Liver (tissue), 9 donors: Measurements from ENCODE around the gene SLC44A1. TPM values are rescaled to one million over a fixed set of nuclear protein-coding genes. Genes with fewer than 3 reads are reported as not detected.
"Not testable (repeated sequence)": the region's sequence is repeated elsewhere in the genome, so short reads cannot be mapped to it uniquely, and the experiment has no call there.

Experiments used
- DNase-seq: peaks from one replicate; pipeline ENCODE4 v3.0.0-alpha.2; 2017; ENCODE audit warnings: low spot score
- H3K27ac ChIP-seq, 2 donors: one replicate each; pipeline ENCODE4 v1.7.0; 2013; ENCODE audit warnings: inconsistent platforms in 2 of 2, low read length in 2 of 2, control low read depth in 1 of 2, low read depth in 1 of 2, mild to moderate bottlenecking in 1 of 2
- H3K27me3 ChIP-seq, 4 donors: one replicate each; pipeline versions ENCODE4 v1.6.1 to v1.7.0; 2013; ENCODE audit warnings: low read length in 3 of 4, inconsistent platforms in 1 of 4, mild to moderate bottlenecking in 1 of 4, moderate library complexity in 1 of 4; ENCODE audit not compliant: control insufficient read depth in 4 of 4, insufficient read depth in 4 of 4
- H3K36me3 ChIP-seq, 4 donors: one replicate each; pipeline versions ENCODE4 v1.6.1 to v1.7.0; 2013; ENCODE audit warnings: low read length in 3 of 4, mild to moderate bottlenecking in 3 of 4, low read depth in 1 of 4, moderate library complexity in 1 of 4; ENCODE audit not compliant: control insufficient read depth in 4 of 4, insufficient read depth in 3 of 4
- H3K4me1 ChIP-seq, 4 donors: one replicate each; pipeline versions ENCODE4 v1.6.1 to v1.7.0; 2013; ENCODE audit warnings: low read length in 3 of 4, mild to moderate bottlenecking in 3 of 4, moderate library complexity in 1 of 4; ENCODE audit not compliant: control insufficient read depth in 4 of 4, insufficient read depth in 4 of 4
- H3K4me3 ChIP-seq, 3 donors: one replicate each; pipeline versions ENCODE4 v1.6.1 to v1.7.0; 2013; ENCODE audit warnings: low read length in 3 of 3, control low read depth in 1 of 3, low read depth in 1 of 3, mild to moderate bottlenecking in 1 of 3
- H3K9ac ChIP-seq, 2 donors: one replicate each; pipeline ENCODE4 v1.7.0; 2013; ENCODE audit warnings: low read length in 2 of 2, mild to moderate bottlenecking in 2 of 2, moderate library complexity in 2 of 2, control low read depth in 1 of 2, low read depth in 1 of 2
- H3K9me3 ChIP-seq, 4 donors: one replicate each; pipeline versions ENCODE4 v1.6.1 to v1.7.0; 2013; ENCODE audit warnings: low read length in 3 of 4; ENCODE audit not compliant: control insufficient read depth in 4 of 4
- ATF3 ChIP-seq: IDR thresholded peaks from 2 replicates; pipeline ENCODE4 v1.6.1; 2016; ENCODE audit warnings: antibody characterized with exemption
- EGR1 ChIP-seq, 2 donors: IDR thresholded peaks; 2 replicates each; pipeline ENCODE4 v1.6.1; 2016 to 2018; ENCODE audit warnings: antibody characterized with exemption in 2 of 2, low read depth in 2 of 2
- FOXA1 ChIP-seq: IDR thresholded peaks from 2 replicates; pipeline ENCODE4 v1.6.1; 2016; ENCODE audit warnings: antibody characterized with exemption
- GABPA ChIP-seq, 2 donors: IDR thresholded peaks in 1 of 2; conservative IDR thresholded peaks in 1 of 2; 2 replicates each; pipeline ENCODE4 v1.6.1; 2016; ENCODE audit warnings: antibody characterized with exemption in 2 of 2, mild to moderate bottlenecking in 1 of 2, moderate library complexity in 1 of 2
- HNF4A ChIP-seq, 2 donors: conservative IDR thresholded peaks; 2 replicates each; pipeline ENCODE4 v1.6.1; 2016; ENCODE audit warnings: antibody characterized with exemption in 2 of 2, mild to moderate bottlenecking in 2 of 2
- HNF4G ChIP-seq: IDR thresholded peaks from 2 replicates; pipeline ENCODE4 v1.6.1; 2016; ENCODE audit warnings: antibody characterized with exemption
- JUND ChIP-seq, 2 donors: IDR thresholded peaks; 2 replicates each; pipeline ENCODE4 v1.6.1; 2016; ENCODE audit warnings: antibody characterized with exemption in 2 of 2
- NR2F2 ChIP-seq: IDR thresholded peaks from 2 replicates; pipeline ENCODE4 v1.6.1; 2016; ENCODE audit warnings: antibody characterized with exemption
- RAD21 ChIP-seq, 2 donors: IDR thresholded peaks; 2 replicates each; pipeline ENCODE4 v1.6.1; 2016; ENCODE audit warnings: antibody characterized with exemption in 2 of 2, mild to moderate bottlenecking in 2 of 2
- REST ChIP-seq: IDR thresholded peaks from 2 replicates; pipeline ENCODE4 v1.6.1; 2016; ENCODE audit warnings: antibody characterized with exemption, mild to moderate bottlenecking
- RXRA ChIP-seq, 2 donors: IDR thresholded peaks; 2 replicates each; pipeline ENCODE4 v1.6.1; 2017 to 2018; ENCODE audit warnings: antibody characterized with exemption in 2 of 2, mild to moderate bottlenecking in 1 of 2
- SP1 ChIP-seq: IDR thresholded peaks from 2 replicates; pipeline ENCODE4 v1.6.1; 2018; ENCODE audit warnings: antibody characterized with exemption, mild to moderate bottlenecking
- TAF1 ChIP-seq: conservative IDR thresholded peaks from 2 replicates; pipeline ENCODE4 v1.6.1; 2016; ENCODE audit warnings: antibody characterized with exemption, mild to moderate bottlenecking
- YY1 ChIP-seq: IDR thresholded peaks from 2 replicates; pipeline ENCODE4 v1.6.1; 2016; ENCODE audit warnings: antibody characterized with exemption, mild to moderate bottlenecking
- WGBS: extraction: QIAGEN DNeasy Blood & Tissue Kit; methylation state at CpG from one replicate; pipeline ENCODE4 v1.1.7; 2013; 5-methylcytosine and 5-hydroxymethylcytosine counted together
- polyA plus RNA-seq, 2 donors: library from polyadenylated mRNA; stranded (reverse) in 1 of 2; unstranded in 1 of 2; fragments of 200-250 nt in 1 of 2; fragments of >200 nt in 1 of 2; fragmentation: Nextera tagmentation in 1 of 2; extraction: Ambion mirVana in 1 of 2; gene quantifications; one replicate each; pipeline versions ENCODE4 v1.2.1 to v1.2.3, GENCODE V29; 2013 to 2015
- total RNA-seq, 2 donors: library from RNA; depleted of rRNA; stranded (reverse); fragments of >200 nt; gene quantifications; one replicate each; pipeline ENCODE4 v1.2.3, GENCODE V29; 2014
- TF ChIP-seq, protein P1 (sequence below): IDR thresholded peaks from 2 replicates; pipeline ENCODE4 v1.6.1; 2016; ENCODE audit warnings: antibody characterized with exemption
- TF ChIP-seq, protein P2 (sequence below): fragments of 150-350 bp; IDR thresholded peaks from 2 replicates; pipeline ENCODE4 v1.5.1; 2017; ENCODE audit warnings: improper control_type of control experiment, low read depth, low read length; ENCODE audit not compliant: missing input control
- donor health status: healthy.
- donor health status: healthy.
- donor health status: healthy.
- donor health status: healthy.
- donor health status: healthy.

SLC44A1 gene
- total and polyA plus RNA-seq, 4 donors = 18.1 to 73.1 (median 53.1) TPM

DNA sequence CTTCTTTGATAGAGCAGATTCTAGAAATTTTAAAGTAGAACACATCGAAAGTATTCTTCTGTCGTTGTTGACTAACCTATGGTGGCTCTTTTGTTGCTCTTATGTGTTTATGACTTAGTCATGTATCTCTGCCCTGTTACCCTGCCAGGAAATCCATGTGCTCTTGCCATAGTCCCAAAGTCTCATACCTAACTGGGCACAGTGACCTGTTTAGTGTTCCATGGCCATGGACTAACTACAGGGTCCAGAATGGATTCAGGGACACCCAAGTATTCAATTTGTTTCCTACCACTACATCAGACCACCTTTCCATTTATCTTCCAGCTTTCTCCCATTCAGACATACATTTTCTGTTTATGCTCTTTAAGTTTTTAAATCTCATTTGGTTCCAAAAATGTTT lies 18.0 kb downstream of the SLC44A1 start (continued):
- TF ChIP-seq, protein P1, sequence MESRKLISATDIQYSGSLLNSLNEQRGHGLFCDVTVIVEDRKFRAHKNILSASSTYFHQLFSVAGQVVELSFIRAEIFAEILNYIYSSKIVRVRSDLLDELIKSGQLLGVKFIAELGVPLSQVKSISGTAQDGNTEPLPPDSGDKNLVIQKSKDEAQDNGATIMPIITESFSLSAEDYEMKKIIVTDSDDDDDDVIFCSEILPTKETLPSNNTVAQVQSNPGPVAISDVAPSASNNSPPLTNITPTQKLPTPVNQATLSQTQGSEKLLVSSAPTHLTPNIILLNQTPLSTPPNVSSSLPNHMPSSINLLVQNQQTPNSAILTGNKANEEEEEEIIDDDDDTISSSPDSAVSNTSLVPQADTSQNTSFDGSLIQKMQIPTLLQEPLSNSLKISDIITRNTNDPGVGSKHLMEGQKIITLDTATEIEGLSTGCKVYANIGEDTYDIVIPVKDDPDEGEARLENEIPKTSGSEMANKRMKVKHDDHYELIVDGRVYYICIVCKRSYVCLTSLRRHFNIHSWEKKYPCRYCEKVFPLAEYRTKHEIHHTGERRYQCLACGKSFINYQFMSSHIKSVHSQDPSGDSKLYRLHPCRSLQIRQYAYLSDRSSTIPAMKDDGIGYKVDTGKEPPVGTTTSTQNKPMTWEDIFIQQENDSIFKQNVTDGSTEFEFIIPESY = no peak

- Histone ChIP-seq H3K27ac (peak overlapping the region in 1 of 2 donors; percentile 36), H3K9ac (no peak overlapping the region), H3K4me1 (peaks cover 5 to 26% (median 10%) of the 10 kb centered on the region in 4 donors), H3K36me3 (no peaks in the 10 kb centered on the region), H3K4me3 (no peak overlapping the region), H3K9me3 (no peaks in the 10 kb centered on the region), H3K27me3 (no peaks in the 10 kb centered on the region)
- no peak for DNase-seq
- TF ChIP-seq TAF1 (no peak), JUND (IDR thresholded peaks at IDR 0.05) (no peak), NR2F2 (no peak), FOXA1 (no peak), GABPA (IDR thresholded peaks at IDR 0.05 in 1 of 2, conservative IDR thresholded peaks at IDR 0.05 in 1 of 2) (no peak), RXRA (IDR thresholded peaks at IDR 0.05) (no peak), YY1 (no peak), HNF4G (no peak), HNF4A (conservative IDR thresholded peaks at IDR 0.05) (no peak), EGR1 (IDR thresholded peaks at IDR 0.05; ENCODE audit: low read depth in 2 of 2) (no peak), RAD21 (IDR thresholded peaks at IDR 0.05) (no peak), ATF3 (no peak), SP1 (no peak), REST (no peak)
- TF ChIP-seq, protein P2, sequence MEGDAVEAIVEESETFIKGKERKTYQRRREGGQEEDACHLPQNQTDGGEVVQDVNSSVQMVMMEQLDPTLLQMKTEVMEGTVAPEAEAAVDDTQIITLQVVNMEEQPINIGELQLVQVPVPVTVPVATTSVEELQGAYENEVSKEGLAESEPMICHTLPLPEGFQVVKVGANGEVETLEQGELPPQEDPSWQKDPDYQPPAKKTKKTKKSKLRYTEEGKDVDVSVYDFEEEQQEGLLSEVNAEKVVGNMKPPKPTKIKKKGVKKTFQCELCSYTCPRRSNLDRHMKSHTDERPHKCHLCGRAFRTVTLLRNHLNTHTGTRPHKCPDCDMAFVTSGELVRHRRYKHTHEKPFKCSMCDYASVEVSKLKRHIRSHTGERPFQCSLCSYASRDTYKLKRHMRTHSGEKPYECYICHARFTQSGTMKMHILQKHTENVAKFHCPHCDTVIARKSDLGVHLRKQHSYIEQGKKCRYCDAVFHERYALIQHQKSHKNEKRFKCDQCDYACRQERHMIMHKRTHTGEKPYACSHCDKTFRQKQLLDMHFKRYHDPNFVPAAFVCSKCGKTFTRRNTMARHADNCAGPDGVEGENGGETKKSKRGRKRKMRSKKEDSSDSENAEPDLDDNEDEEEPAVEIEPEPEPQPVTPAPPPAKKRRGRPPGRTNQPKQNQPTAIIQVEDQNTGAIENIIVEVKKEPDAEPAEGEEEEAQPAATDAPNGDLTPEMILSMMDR = no peak
- 79% methylated on average over 4 of the region's 4 CpGs for WGBS
Observed at GRCh38 chr9:105264380-105264779, 19.9 kb downstream of the SLC44A1 start.

DNA sequence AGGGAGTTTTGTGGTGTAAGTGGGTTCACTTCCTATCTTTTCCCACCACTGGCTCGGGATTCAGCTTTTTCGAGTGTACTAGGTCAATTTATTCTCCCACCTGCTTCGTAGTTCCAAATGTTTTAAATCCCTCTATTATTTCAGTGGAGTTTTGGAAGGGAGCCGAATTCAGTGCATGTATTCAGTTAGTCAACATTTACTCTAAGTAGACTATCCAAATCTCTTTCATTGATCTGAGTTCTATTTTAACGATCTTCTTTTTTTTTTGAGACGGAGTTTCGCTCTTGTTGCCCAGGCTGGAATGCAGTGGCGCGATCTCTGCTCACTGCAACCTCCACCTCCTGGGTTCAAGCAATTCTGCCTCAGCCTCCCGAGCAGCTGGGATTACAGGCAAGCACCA lies 23.8 kb downstream of the SLC44A1 start:
- DNase-seq, H3K27me3 ChIP-seq, H3K9ac ChIP-seq, H3K9me3 ChIP-seq, H3K4me1 ChIP-seq, H3K36me3 ChIP-seq: not testable (repeated sequence)
- WGBS = 38% methylated on average over 10 of the region's 10 CpGs
- peak overlapping the region in 1 of 3 donors; percentile 45 for H3K4me3 ChIP-seq
- peak overlapping the region in 1 of 2 donors; percentile 12 for H3K27ac ChIP-seq
